Epithelial cell of proximal tubule (primary cell): ENCODE measurements around the gene MLPH. TPM values are rescaled to one million over a fixed set of nuclear protein-coding genes. Genes with fewer than 3 reads are reported as not detected.

Experiments used
- DNase-seq: peaks from one replicate; pipeline ENCODE4 v3.0.0-alpha.2; 2011; ENCODE audit warnings: low read depth
- H3K4me3 ChIP-seq: 2 replicates; pipeline ENCODE4 v1.5.1; 2011; ENCODE audit warnings: low read depth, mild to moderate bottlenecking, low read length
- CTCF ChIP-seq: conservative IDR thresholded peaks from 2 replicates; pipeline ENCODE4 v1.5.1; 2012; ENCODE audit warnings: low read depth, mild to moderate bottlenecking, low read length
- total RNA-seq: library from RNA; depleted of rRNA; stranded (reverse); fragments of >200 nt; gene quantifications from 2 replicates; pipeline ENCODE4 v1.2.3, GENCODE V29; 2015

Gene MLPH
- total RNA-seq, 1 donor from 2014 or later: 36.0 TPM

- no peak overlapping the region for H3K4me3 ChIP-seq
- TF ChIP-seq CTCF: no peak
- DNase-seq: no peak
Observed at GRCh38 chr2:237490795-237491194, 3.7 kb downstream of the MLPH start.

- no peak overlapping the region for H3K4me3 ChIP-seq
- no peak for TF ChIP-seq CTCF
- no peak for DNase-seq
Observed at GRCh38 chr2:237491515-237492118, 4.6 kb downstream of the MLPH start.

GRCh38 chr2:237492137-237492890 lies 5.3 kb downstream of the MLPH start:
- no peak for DNase-seq
- no peak for TF ChIP-seq CTCF
- no peak overlapping the region for H3K4me3 ChIP-seq

GRCh38 chr2:237494066-237494465 lies 7.0 kb downstream of the MLPH start:
- TF ChIP-seq CTCF: no peak
- no peak overlapping the region for H3K4me3 ChIP-seq
- DNase-seq: no peak

- TF ChIP-seq CTCF: no peak
- H3K4me3 ChIP-seq: no peak overlapping the region
- no peak for DNase-seq
Observed at GRCh38 chr2:237495521-237496117, 8.6 kb downstream of the MLPH start.

- TF ChIP-seq CTCF: no peak
- no peak for DNase-seq
- H3K4me3 ChIP-seq: no peak overlapping the region
Observed at GRCh38 chr2:237496428-237496827, 9.4 kb downstream of the MLPH start.
